ENCODE measurements around the gene ANP32D.
"Not testable (repeated sequence)": the region's sequence is repeated elsewhere in the genome, so short reads cannot be mapped to it uniquely, and the experiment has no call there.

Gene ANP32D

DNA sequence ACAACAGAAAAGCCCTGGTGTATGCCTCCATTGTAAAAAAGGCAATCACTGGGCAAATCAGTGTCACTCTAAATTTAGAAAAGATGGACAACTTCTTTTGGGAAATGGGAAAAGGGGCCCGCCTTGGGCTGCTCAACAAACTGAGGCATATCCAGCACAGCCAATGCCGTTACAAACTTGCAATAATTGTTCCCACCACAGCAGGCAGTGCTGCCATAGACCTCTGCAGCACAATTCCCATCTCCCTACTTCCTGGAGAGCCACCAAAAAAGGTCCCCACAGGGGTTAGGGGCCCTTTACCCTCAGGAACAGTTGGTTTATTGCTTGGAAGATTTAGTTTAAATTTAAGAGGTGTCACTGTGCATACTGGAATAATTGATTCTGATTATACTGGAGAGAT, 36.6 kb downstream of the ANP32D start:
- no peak for DNase-seq

GRCh38 chr12:48510111-48510510, 37.8 kb downstream of the ANP32D start:
- no peak for DNase-seq

- DNase-seq, result no peak
These were observed 40.5 kb downstream of the ANP32D start for GRCh38 chr12:48512855-48513254.

DNA sequence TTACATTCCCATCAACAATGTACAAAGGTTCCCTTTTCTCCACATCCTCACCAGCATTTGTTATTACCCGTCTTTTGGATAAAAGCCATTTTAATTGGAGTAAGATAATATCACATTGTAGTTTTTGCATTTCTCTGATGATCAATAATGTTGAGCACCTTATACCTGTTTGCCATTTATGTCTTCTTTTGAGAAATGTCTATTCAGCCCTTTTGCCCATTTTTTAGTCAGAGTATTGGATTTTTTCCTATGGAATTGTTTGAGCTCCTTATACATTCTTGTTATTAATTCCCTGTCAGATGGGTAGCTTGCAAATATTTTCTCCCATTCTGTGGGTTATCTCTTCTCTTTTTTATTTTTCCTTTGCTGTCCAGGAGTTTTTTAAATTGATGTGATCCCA, 42.4 kb downstream of the ANP32D start:
- DNase-seq, result no peak

- DNase-seq, result not testable (repeated sequence)
These were observed 48.0 kb downstream of the ANP32D start for GRCh38 chr12:48520381-48520780.
